SJCRH30 (cell line): Measurements from ENCODE around the gene ATP6V1C2. TPM values are rescaled to one million over a fixed set of nuclear protein-coding genes. Genes with fewer than 3 reads are reported as not detected.
A peak's percentile ranks its signal among the peaks of the same experiment; 100 is the strongest.

Experiments
- DNase-seq, 2 experiments: peaks; one replicate each; pipeline ENCODE4 v3.0.0-alpha.2; 2015 to 2020
- H3K27ac ChIP-seq: fragments of 250-450 bp; sonication (Bioruptor Pico); 2 replicates; pipeline ENCODE4 v1.5.1; 2020; ENCODE audit warnings: mild to moderate bottlenecking, moderate library complexity
- H3K27me3 ChIP-seq: fragments of 250-450 bp; sonication (Bioruptor Pico); 2 replicates; pipeline ENCODE4 v1.5.1; 2020; ENCODE audit warnings: mild to moderate bottlenecking, moderate library complexity
- H3K36me3 ChIP-seq: fragments of 250-450 bp; sonication (Bioruptor Pico); 2 replicates; pipeline ENCODE4 v1.5.1; 2020; ENCODE audit warnings: mild to moderate bottlenecking, moderate library complexity
- H3K4me1 ChIP-seq: fragments of 250-450 bp; sonication (Bioruptor Pico); 2 replicates; pipeline ENCODE4 v1.5.1; 2020; ENCODE audit warnings: mild to moderate bottlenecking, moderate library complexity
- H3K4me3 ChIP-seq: fragments of 250-450 bp; sonication (Bioruptor Pico); 2 replicates; pipeline ENCODE4 v1.5.1; 2020; ENCODE audit warnings: mild to moderate bottlenecking, moderate library complexity
- H3K9me3 ChIP-seq: fragments of 250-450 bp; sonication (Bioruptor Pico); replicated peaks from 2 replicates; pipeline ENCODE4 v1.5.1; 2020; ENCODE audit warnings: mild to moderate bottlenecking, moderate library complexity
- total RNA-seq: library from RNA; depleted of rRNA; stranded (reverse); fragments of >200 nt; shearing (Covaris generic); gene quantifications from 2 replicates; pipeline ENCODE4 v1.2.3, GENCODE V29; 2014

ATP6V1C2 gene
- total RNA-seq, 1 experiment from 2014 or later: 0.40 TPM

GRCh38 chr2:10770956-10771750, 49.7 kb downstream of the ATP6V1C2 start:
- peaks cover 21% of the 10 kb centered on the region for H3K4me1 ChIP-seq
- peaks cover 3% of the 10 kb centered on the region; the same call in 1 of the 2 replicates for H3K27me3 ChIP-seq
- no peak for DNase-seq
- H3K27ac ChIP-seq: no peak overlapping the region
- H3K4me3 ChIP-seq: no peak overlapping the region
- H3K36me3 ChIP-seq: no peaks in the 10 kb centered on the region
- no peaks in the 10 kb centered on the region for H3K9me3 ChIP-seq

GRCh38 chr2:10771786-10772185, 50.4 kb downstream of the ATP6V1C2 start:
- H3K36me3 ChIP-seq: no peaks in the 10 kb centered on the region
- peaks cover 21% of the 10 kb centered on the region for H3K4me1 ChIP-seq
- H3K27me3 ChIP-seq: peaks cover 3% of the 10 kb centered on the region; the same call in 1 of the 2 replicates
- no peaks in the 10 kb centered on the region for H3K9me3 ChIP-seq
- H3K4me3 ChIP-seq: no peak overlapping the region
- no peak overlapping the region for H3K27ac ChIP-seq
- DNase-seq: no peak

DNA sequence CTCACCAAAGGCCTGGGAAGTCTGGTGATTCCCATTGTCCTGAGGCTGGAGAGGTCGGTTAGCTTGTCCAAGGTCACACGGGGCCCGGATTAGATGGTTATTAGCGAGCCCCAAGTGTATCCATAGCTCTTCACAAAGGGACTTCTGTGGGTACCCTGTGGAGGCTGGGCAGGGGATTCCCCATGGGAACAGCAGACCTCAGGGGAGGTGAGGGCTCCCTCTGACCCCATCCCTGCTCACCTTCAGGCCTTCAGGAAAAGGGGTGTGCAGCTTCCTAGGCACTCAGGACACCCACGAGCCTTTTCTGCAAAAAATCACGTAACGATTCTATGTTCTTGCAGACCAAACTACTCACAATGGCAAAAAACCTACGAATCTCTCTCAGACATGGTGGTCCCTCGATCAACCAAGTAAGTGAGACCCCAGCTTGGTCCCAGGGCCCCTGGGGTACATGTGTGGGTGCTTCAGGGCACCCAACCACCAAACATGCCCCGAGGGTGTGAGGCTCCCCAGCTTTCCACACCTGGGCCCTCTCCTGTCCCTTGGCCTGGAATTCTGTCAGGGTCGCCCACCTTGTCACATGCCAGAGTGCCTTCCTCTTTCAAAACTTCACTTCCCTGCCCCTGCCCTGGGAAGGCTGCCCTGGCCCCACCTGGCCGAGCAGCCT, 50.9 kb downstream of the ATP6V1C2 start:
- peaks cover 3% of the 10 kb centered on the region; the same call in 1 of the 2 replicates for H3K27me3 ChIP-seq
- no peak overlapping the region for H3K27ac ChIP-seq
- peaks cover 21% of the 10 kb centered on the region for H3K4me1 ChIP-seq
- no peaks in the 10 kb centered on the region for H3K9me3 ChIP-seq
- DNase-seq: no peak
- H3K36me3 ChIP-seq: no peaks in the 10 kb centered on the region
- H3K4me3 ChIP-seq: no peak overlapping the region

- Histone ChIP-seq H3K4me3 (no peak overlapping the region), H3K4me1 (peaks cover 21% of the 10 kb centered on the region), H3K27me3 (peaks cover 3% of the 10 kb centered on the region; the same call in 1 of the 2 replicates), H3K36me3 (no peaks in the 10 kb centered on the region), H3K9me3 (no peaks in the 10 kb centered on the region), H3K27ac (no peak overlapping the region)
- DNase-seq: no peak
Observed at GRCh38 chr2:10772868-10773215, 51.4 kb downstream of the ATP6V1C2 start.

GRCh38 chr2:10773821-10774341, 52.5 kb downstream of the ATP6V1C2 start:
- Histone ChIP-seq H3K36me3 (no peaks in the 10 kb centered on the region), H3K27me3 (peaks cover 3% of the 10 kb centered on the region; the same call in 1 of the 2 replicates), H3K4me3 (no peak overlapping the region), H3K4me1 (peaks cover 21% of the 10 kb centered on the region), H3K27ac (no peak overlapping the region), H3K9me3 (no peaks in the 10 kb centered on the region)
- DNase-seq: no peak

DNA sequence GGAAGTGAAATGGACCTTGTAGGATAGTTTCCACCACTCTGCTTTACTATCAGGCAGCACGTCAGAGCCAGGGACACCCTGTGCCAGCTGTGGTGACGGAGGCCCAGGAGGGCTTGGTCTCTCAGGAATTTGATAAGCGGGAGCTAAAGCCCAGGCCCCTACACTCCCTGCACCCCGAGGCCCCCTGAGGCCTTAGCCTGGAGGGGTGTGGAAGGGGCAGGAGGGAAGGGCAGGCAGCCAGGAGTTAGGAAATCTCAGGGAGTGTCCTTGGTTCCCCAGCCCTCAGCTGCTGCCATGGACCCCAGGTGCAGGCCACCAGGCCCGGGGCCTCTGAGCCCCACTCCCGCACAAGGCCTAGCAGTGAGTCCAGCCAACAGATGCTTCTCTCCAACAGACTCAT, 53.0 kb downstream of the ATP6V1C2 start:
- H3K4me3 ChIP-seq: no peak overlapping the region
- H3K27me3 ChIP-seq: peaks cover 3% of the 10 kb centered on the region; the same call in 1 of the 2 replicates
- no peaks in the 10 kb centered on the region for H3K36me3 ChIP-seq
- H3K4me1 ChIP-seq: peaks cover 21% of the 10 kb centered on the region
- no peaks in the 10 kb centered on the region for H3K9me3 ChIP-seq
- H3K27ac ChIP-seq: 0 out of 2 replicates have a peak overlapping the region, but pooled peaks have one; percentile 5
- DNase-seq: peak; percentile 73 to 78

DNA sequence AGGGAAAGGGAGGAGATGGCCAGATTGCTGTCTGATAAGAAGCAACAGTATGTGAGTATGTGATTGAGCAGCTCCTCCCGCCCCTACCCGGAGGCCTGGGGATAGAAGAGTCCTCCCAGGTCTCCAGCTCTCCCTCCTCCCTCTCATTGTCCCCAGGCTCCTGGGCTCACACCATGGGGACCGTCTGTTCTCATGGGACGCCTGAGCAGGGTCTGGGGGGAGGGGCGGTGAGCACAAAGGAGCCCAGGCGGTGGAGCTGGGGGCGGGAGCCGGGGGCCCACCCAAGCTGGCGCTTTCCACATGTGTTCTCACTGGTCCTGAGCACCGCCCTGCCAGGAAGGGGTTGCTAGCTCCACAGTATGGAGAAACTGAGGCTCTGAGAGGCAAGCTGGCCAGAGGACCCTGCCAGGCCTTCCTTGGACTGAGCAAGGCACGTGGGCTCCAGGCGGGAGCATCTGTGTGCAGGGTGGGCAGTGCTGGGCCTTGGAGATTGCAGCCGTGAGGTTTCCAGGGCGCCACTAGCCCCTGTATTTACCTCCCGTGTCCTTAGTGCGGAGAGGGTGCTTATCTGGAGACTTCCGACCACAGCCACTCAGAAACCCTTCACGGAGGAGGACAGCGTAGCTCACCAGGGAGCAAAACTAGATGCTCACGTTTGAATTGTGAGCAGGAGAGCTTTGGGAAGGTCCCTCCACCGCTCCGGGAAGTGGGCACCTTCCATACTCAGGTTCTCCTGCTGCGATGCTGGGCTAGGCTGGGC, 53.8 kb downstream of the ATP6V1C2 start:
- Histone ChIP-seq H3K27me3 (peaks cover 3% of the 10 kb centered on the region; the same call in 1 of the 2 replicates), H3K27ac (0 out of 2 replicates have a peak overlapping the region, but pooled peaks have one; percentile 5), H3K4me1 (peaks cover 21% of the 10 kb centered on the region), H3K36me3 (peaks cover 2% of the 10 kb centered on the region; the same call in 1 of the 2 replicates), H3K4me3 (no peak overlapping the region), H3K9me3 (no peaks in the 10 kb centered on the region)
- DNase-seq: peak in 1 of 2 experiments; percentile 29

DNA sequence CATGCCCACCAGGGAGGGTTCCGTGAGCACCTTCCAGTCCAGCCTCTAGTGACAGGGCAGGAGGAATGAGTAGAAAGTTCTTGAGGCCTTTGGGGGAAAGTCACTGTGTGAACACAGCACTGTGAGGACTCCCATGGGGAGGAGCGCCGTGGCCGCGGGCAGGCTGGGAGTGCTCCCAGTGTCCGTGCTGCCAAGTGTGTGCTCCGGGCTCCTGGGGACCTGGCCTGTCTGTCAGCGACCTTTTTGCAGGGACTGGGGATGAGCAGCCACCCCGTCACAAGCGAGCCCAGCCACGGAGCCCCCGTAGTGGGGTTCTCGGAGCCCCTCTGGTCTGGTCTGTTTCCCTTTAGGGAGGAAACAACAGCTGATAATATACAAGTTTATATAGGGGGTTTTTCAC, 54.4 kb downstream of the ATP6V1C2 start:
- Histone ChIP-seq H3K27me3 (no peaks in the 10 kb centered on the region; the same call in 1 of the 2 replicates), H3K9me3 (no peaks in the 10 kb centered on the region), H3K4me3 (no peak overlapping the region), H3K27ac (no peak overlapping the region), H3K36me3 (peaks cover 5% of the 10 kb centered on the region), H3K4me1 (peaks cover 21% of the 10 kb centered on the region)
- no peak for DNase-seq

GRCh38 chr2:10776231-10776977, 55.0 kb downstream of the ATP6V1C2 start:
- peaks cover 9% of the 10 kb centered on the region for H3K36me3 ChIP-seq
- H3K4me1 ChIP-seq: peaks cover 21% of the 10 kb centered on the region
- H3K27me3 ChIP-seq: no peaks in the 10 kb centered on the region
- no peak for DNase-seq
- H3K27ac ChIP-seq: no peak overlapping the region
- H3K4me3 ChIP-seq: no peak overlapping the region
- H3K9me3 ChIP-seq: no peaks in the 10 kb centered on the region

GRCh38 chr2:10777111-10777841, 55.8 kb downstream of the ATP6V1C2 start:
- DNase-seq: no peak
- H3K27ac ChIP-seq: no peak overlapping the region
- H3K36me3 ChIP-seq: peaks cover 17% of the 10 kb centered on the region
- no peak overlapping the region for H3K4me3 ChIP-seq
- H3K27me3 ChIP-seq: no peaks in the 10 kb centered on the region
- H3K9me3 ChIP-seq: no peaks in the 10 kb centered on the region
- peaks cover 21% of the 10 kb centered on the region for H3K4me1 ChIP-seq

DNA sequence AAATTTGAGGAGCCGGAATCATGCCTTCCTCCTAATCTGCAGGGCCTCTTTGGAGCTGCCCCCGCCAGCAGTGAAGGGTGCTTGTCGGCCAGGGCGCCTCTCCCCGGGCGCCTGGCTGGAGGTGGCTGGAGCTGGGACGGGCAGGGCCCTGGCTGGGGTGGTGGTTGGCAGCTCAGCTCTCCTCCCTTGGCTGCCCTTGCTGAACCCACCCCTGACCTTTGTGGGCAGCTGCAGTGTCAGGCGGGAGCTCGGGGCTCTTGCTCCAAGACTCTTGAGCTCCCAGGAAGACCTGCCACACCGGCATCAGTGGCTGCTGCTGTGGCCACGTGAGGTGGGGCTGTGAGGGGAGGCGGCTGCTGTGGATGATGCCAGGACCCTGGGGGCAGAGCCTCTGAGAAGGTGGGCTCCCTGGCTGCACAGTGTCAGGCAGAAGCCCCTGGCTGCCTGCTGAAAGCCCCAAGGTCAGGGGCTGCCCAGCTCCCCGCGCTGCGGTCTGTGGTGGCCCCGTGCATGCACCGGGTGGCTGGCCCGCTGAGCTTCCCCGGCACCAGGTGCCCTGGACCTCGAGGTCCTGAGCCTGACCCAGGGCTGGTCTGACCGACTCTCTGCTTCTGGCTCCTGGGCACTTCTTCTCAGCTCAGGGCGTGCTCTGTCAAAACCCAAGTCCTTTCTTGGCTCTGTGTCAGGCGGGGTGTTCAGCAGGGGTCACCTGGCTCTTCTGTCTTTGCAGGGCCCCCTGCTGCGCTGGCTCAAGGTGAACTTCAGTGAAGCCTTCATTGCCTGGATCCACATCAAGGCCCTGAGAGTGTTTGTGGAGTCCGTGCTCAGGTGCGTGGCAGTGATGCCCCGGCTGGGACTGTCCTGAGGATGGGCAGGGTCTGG, 56.7 kb downstream of the ATP6V1C2 start:
- no peaks in the 10 kb centered on the region for H3K27me3 ChIP-seq
- H3K36me3 ChIP-seq: peaks cover 23% of the 10 kb centered on the region
- peaks cover 21% of the 10 kb centered on the region for H3K4me1 ChIP-seq
- DNase-seq: no peak
- H3K27ac ChIP-seq: no peak overlapping the region
- no peaks in the 10 kb centered on the region for H3K9me3 ChIP-seq
- H3K4me3 ChIP-seq: no peak overlapping the region

DNA sequence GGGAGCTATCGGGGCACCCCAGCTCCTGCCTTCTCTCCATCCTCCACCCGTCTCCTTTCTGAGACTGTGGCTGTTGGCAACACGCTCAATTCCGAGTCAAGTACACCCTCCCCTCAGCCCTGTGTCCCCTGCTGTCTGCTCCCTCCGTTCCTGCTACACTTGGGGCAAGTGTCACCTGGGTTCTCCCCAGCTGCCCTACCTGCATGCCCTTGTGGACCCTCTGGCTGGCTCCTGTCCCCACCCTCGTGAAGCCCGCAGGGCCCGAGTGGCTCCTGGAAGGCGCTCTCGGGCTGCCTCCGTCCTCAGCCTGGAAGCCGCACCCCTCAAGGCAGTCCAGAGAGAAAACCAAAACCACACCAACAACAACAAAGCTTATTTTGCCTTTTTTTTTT, 57.3 kb downstream of the ATP6V1C2 start:
- peaks cover 19% of the 10 kb centered on the region for H3K4me1 ChIP-seq
- H3K27me3 ChIP-seq: no peaks in the 10 kb centered on the region
- no peak overlapping the region for H3K27ac ChIP-seq
- DNase-seq: no peak
- H3K9me3 ChIP-seq: no peaks in the 10 kb centered on the region
- H3K36me3 ChIP-seq: peaks cover 29% of the 10 kb centered on the region
- no peak overlapping the region for H3K4me3 ChIP-seq
